Duodenal mucosa (tissue), 2 donors: ENCODE data around the gene ANKRD16.
A peak's percentile ranks its signal among the peaks of the same experiment; 100 is the strongest.

Experiments used
- H3K27ac ChIP-seq: one replicate; pipeline ENCODE4 v1.7.0; 2013; ENCODE audit warnings: low read depth, low read length
- H3K27me3 ChIP-seq, 2 donors: one replicate each; pipeline ENCODE4 v1.7.0; 2013; ENCODE audit warnings: low read length in 2 of 2, control low read depth in 1 of 2; ENCODE audit not compliant: insufficient read depth in 2 of 2, control insufficient read depth in 1 of 2
- H3K36me3 ChIP-seq, 2 donors: one replicate each; pipeline ENCODE4 v1.7.0; 2013; ENCODE audit warnings: low read length in 2 of 2, control low read depth in 1 of 2; ENCODE audit not compliant: insufficient read depth in 2 of 2, control insufficient read depth in 1 of 2
- H3K4me1 ChIP-seq, 2 donors: one replicate each; pipeline ENCODE4 v1.7.0; 2013; ENCODE audit warnings: low read length in 2 of 2, control low read depth in 1 of 2; ENCODE audit not compliant: insufficient read depth in 2 of 2, control insufficient read depth in 1 of 2
- H3K4me3 ChIP-seq, 2 donors: one replicate each; pipeline ENCODE4 v1.7.0; 2013; ENCODE audit warnings: low read length in 2 of 2, low read depth in 1 of 2
- H3K9ac ChIP-seq, 2 donors: one replicate each; pipeline ENCODE4 v1.7.0; 2013; ENCODE audit warnings: low read length in 2 of 2, low read depth in 1 of 2
- H3K9me3 ChIP-seq, 2 donors: one replicate each; pipeline ENCODE4 v1.7.0; 2013; ENCODE audit warnings: low read length in 2 of 2, control low read depth in 1 of 2; ENCODE audit not compliant: control insufficient read depth in 1 of 2

ANKRD16 gene

DNA sequence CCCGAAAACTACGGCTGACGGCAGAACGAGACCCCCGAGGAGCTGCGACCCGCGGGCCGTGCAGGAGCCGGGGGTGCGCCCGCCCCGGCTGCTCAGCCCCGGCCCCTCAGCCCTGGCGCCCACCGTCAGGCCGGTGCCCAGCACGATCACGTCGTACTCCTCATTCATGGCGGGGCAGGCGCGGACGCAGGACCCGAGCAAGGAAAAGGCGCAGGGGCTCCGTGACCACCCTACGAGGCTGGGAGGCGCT, 76.7 kb downstream of the ANKRD16 start:
- Histone ChIP-seq H3K27ac (peak overlapping the region; percentile 99), H3K9me3 (no peaks in the 10 kb centered on the region), H3K27me3 (no peaks in the 10 kb centered on the region), H3K9ac (peak overlapping the region; percentile 91 to 96), H3K4me1 (peaks cover 37 to 41% of the 10 kb centered on the region in 2 donors), H3K36me3 (no peaks in the 10 kb centered on the region), H3K4me3 (peak overlapping the region; percentile 90 to 95)

DNA sequence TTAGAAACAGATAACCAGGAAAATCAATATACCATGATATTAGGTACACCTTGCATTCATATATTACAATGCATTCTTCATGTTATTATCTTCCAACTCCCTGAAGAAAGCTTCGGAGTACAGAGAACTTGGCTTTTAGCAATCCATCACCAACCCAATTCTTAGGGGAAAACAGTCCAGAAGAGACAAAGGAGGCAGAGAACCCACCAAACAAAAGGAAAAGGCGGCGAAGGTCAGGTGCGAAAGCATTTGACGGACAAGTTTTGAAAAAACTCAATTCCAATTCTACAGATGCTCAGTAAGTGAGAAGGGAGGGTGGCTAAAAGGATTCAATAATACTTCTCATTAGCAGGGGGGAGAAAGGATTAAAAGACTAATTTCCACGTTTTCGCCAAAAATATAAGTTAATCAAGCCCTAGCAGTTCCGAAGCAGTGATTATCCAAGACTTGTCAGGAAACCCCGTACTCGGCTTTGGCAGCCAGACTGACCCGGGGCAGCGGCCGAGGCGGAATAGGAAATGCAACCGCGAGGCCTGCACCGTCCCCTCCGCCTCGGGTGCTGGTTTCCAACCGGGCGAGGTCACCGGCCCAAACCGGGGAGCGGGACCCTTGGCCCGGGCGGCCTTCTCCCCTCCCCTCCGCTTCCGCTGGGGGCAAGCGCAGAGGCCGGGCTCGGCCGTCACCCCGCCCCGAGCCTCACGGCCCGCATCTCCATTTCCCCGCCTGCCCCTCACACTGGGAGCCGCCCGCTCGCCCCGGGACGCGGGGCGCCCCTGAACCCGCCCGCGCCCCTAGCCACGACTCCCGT, 77.2 kb downstream of the ANKRD16 start:
- no peaks in the 10 kb centered on the region for H3K27me3 ChIP-seq
- H3K4me1 ChIP-seq = peaks cover 37 to 45% of the 10 kb centered on the region in 2 donors
- peak overlapping the region; percentile 99 for H3K27ac ChIP-seq
- H3K4me3 ChIP-seq = peak overlapping the region; percentile 90 to 95
- H3K9me3 ChIP-seq = no peaks in the 10 kb centered on the region
- peaks cover 0 to 3% of the 10 kb centered on the region in 2 donors for H3K36me3 ChIP-seq
- H3K9ac ChIP-seq = peak overlapping the region; percentile 91 to 96
